ENCODE data around the gene C9orf152. TPM values are rescaled to one million over a fixed set of nuclear protein-coding genes. Genes with fewer than 3 reads are reported as not detected.
A peak's percentile ranks its signal among the peaks of the same experiment; 100 is the strongest.
"Not testable (repeated sequence)": the region's sequence is repeated elsewhere in the genome, so short reads cannot be mapped to it uniquely, and the experiment has no call there.

The C9orf152 gene
- polyA plus RNA-seq, 1 experiment: not detected

DNA sequence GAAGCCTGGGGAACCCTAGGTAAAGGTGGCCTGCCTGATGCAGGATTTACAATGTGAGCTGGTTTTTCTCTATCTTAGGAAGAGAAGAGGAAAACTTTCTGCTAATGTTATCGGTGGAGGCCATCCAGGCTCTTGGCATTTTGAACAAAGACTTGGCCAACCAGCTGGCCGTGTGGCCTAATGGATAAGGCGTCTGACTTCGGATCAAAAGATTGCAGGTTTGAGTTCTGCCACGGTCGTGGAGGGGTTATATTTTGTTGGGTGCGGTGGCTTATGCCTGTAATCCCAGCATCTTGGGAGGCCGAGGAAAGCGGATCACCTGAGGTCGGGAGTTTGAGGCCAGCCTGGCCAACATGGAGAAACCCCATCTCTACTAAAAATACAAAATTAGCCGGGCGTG lies 9.6 kb downstream of the C9orf152 start:
- H3K4me3 ChIP-seq (ENCODE audit: low read depth, low read length): no peak overlapping the region
- H3K27ac ChIP-seq (ENCODE audit: low read depth, low read length): no peak overlapping the region
- ChIA-PET CTCF (interaction anchor here (0.6 to 1.7 kb wide), 4 partner anchors 15 to 1144 kb away, joined by 4 to 9 read pairs (median 7); no protein-coding TSS in a partner anchor), POLR2A (no interaction called here)
- TF ChIP-seq, protein P1, sequence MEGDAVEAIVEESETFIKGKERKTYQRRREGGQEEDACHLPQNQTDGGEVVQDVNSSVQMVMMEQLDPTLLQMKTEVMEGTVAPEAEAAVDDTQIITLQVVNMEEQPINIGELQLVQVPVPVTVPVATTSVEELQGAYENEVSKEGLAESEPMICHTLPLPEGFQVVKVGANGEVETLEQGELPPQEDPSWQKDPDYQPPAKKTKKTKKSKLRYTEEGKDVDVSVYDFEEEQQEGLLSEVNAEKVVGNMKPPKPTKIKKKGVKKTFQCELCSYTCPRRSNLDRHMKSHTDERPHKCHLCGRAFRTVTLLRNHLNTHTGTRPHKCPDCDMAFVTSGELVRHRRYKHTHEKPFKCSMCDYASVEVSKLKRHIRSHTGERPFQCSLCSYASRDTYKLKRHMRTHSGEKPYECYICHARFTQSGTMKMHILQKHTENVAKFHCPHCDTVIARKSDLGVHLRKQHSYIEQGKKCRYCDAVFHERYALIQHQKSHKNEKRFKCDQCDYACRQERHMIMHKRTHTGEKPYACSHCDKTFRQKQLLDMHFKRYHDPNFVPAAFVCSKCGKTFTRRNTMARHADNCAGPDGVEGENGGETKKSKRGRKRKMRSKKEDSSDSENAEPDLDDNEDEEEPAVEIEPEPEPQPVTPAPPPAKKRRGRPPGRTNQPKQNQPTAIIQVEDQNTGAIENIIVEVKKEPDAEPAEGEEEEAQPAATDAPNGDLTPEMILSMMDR (IDR thresholded peaks at IDR 0.05; ENCODE audit: low read depth, low read length): no peak
- H3K27me3 ChIP-seq (ENCODE audit: control insufficient read depth, insufficient read depth, low read length): peaks cover 4% of the 10 kb centered on the region
- no peaks in the 10 kb centered on the region for H3K9me3 ChIP-seq (ENCODE audit: control insufficient read depth, insufficient read depth, low read length)
- DNase-seq (ENCODE audit: low read depth, low spot score): no peak

DNA sequence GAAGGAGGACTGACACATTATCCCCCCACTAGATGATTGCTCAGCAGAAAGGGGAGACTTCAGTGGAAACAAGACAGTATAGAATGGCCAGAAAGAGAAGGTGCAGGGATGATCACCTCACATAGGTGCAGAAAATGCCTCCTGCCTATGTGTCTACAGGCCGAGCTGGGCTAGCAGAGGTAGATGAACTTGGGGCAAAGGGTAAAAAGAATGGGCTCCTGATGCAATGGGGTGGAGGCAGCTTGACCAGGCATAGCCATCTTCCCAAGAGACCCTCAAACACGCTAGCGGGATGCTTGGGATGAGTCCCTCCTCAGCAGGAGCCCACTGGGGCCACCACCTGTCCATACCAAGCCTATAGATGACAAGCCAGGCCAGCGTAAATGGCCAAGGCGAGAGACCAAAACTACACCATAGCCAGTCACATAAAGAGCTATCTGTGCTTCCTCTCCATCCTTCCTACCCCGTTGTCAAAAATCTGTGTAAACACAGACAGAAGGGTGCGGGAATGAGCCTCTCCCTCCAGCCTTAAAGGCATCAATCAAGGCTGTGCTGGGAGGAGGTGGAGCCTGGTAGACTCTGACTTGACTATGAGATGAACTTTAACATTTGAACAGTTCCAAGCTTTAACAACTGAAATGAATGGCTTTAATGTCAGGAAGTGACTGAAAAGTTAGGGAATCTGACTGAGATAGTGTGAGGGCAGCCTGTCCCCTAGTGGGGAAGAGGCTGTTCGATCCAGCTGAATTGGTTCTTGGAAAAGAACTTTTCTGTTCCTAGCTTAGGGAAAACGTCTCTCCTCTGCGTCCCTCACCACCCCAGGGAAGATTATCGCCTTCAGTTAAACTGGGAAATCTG lies 10.4 kb downstream of the C9orf152 start:
- peak overlapping the region; percentile 31 for H3K27ac ChIP-seq (ENCODE audit: low read depth, low read length)
- H3K27me3 ChIP-seq (ENCODE audit: control insufficient read depth, insufficient read depth, low read length): peaks cover 4% of the 10 kb centered on the region
- POLR2A ChIA-PET: no interaction called here
- CTCF ChIA-PET: interaction anchor here (0.6 to 1.7 kb wide), 6 partner anchors 14 to 1145 kb away, joined by 3 to 9 read pairs (median 6); no protein-coding TSS in a partner anchor
- DNase-seq (ENCODE audit: low read depth, low spot score): no peak
- TF ChIP-seq, protein P1 (IDR thresholded peaks at IDR 0.05; ENCODE audit: low read depth, low read length): peak; percentile 43
- no peak overlapping the region for H3K4me3 ChIP-seq (ENCODE audit: low read depth, low read length)
- no peaks in the 10 kb centered on the region for H3K9me3 ChIP-seq (ENCODE audit: control insufficient read depth, insufficient read depth, low read length)

DNA sequence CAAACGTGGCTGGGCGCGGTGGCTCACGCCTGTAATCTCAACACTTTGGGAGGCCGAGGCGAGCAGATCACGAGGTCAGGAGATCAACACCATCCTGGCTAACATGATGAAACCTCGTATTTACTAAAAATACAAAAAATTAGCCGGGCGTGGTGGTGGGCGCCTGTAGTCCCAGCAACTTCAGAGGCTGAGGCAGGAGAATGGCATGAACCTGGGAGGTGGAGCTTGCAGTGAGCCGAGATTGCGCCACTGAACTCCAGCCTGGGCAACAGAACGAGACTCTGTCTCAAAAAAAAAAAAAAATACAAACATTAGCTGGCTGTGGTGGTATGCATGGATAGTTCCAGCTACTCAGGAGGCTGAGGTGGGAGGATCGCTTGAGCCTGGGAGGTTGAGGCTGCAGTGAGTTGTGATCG lies 11.9 kb downstream of the C9orf152 start:
- not testable (repeated sequence) for H3K4me3 ChIP-seq (ENCODE audit: low read depth, low read length); DNase-seq (ENCODE audit: low read depth, low spot score); H3K9me3 ChIP-seq (ENCODE audit: control insufficient read depth, insufficient read depth, low read length); H3K27ac ChIP-seq (ENCODE audit: low read depth, low read length); H3K27me3 ChIP-seq (ENCODE audit: control insufficient read depth, insufficient read depth, low read length)
- CTCF ChIA-PET: interaction anchor here (1.0 kb wide), 1 partner anchor 11 kb away, joined by 3 read pairs; no protein-coding TSS in a partner anchor
- POLR2A ChIA-PET: interaction anchor here (0.7 kb wide), 1 partner anchor 13 kb away, joined by 5 read pairs; no protein-coding TSS in a partner anchor

DNA sequence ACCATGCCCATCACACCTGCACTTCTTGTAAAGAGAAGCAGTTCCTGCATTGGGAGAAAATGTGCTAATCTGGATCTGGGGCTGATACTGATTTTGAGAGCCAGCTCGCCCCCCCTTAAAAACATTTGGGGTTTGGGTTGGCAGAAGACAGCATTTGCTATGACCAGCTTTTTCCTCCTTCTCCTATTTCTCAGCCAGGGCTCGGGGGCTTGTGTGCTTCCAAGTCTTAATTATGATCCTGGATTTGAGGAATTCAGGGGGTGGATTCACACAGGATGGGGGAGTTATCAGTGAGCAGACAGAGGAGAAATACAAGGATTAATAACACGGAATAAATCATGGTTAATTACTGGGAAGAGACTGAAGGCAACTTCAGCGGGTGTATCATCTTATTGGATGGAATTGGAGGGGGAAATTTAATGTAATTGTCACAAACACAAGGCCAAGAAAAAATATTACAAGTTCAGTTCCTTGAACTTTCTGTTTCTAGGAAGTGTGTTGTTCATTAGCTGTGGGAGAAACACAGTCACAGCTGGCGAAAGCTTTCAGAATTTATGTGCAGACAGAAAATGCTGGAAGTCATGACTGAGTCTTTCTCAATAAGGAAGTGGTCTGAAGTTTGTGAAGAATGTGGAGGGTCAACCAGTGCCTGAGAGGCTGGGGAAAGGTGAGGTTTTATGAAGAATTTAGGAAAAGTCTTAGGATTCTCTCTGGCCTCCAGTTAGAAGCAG lies 15.3 kb downstream of the C9orf152 start:
- TF ChIP-seq, protein P1 (IDR thresholded peaks at IDR 0.05; ENCODE audit: low read depth, low read length): no peak
- CTCF ChIA-PET: interaction anchor here (0.6 to 3.2 kb wide), 3 partner anchors 9 to 28 kb away, joined by 3 to 11 read pairs (median 3); no protein-coding TSS in a partner anchor
- POLR2A ChIA-PET: interaction anchor here (0.7 kb wide), 1 partner anchor 1391 kb away, joined by 3 read pairs; no protein-coding TSS in a partner anchor
- no peaks in the 10 kb centered on the region for H3K9me3 ChIP-seq (ENCODE audit: control insufficient read depth, insufficient read depth, low read length)
- H3K27me3 ChIP-seq (ENCODE audit: control insufficient read depth, insufficient read depth, low read length): no peaks in the 10 kb centered on the region
- no peak overlapping the region for H3K4me3 ChIP-seq (ENCODE audit: low read depth, low read length)
- peak; percentile 30 for DNase-seq (ENCODE audit: low read depth, low spot score)
- peak overlapping the region; percentile 53 for H3K27ac ChIP-seq (ENCODE audit: low read depth, low read length)

DNA sequence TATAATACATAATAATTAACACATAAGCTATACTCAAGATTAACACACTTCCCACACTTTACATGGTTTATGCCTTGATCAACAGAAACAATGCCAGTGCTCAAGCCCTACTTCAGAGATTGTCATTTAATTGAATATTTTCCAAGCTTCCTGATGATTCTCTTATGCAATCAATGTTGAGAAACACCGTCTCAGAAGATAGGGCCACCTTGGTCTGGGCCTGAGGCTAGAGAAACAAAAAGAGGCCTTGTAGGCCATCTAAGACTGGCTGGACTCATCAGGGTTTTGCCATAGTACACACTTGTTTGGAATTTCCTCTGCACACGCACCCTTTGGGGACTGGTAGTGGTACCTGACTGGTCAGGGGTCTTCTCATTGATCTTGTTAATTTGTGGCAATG lies 16.3 kb downstream of the C9orf152 start:
- TF ChIP-seq, protein P1 (IDR thresholded peaks at IDR 0.05; ENCODE audit: low read depth, low read length): no peak
- Histone ChIP-seq H3K9me3 (ENCODE audit: control insufficient read depth, insufficient read depth, low read length) (no peaks in the 10 kb centered on the region), H3K27ac (ENCODE audit: low read depth, low read length) (no peak overlapping the region), H3K27me3 (ENCODE audit: control insufficient read depth, insufficient read depth, low read length) (no peaks in the 10 kb centered on the region), H3K4me3 (ENCODE audit: low read depth, low read length) (no peak overlapping the region)
- DNase-seq (ENCODE audit: low read depth, low spot score): no peak
- POLR2A ChIA-PET: no interaction called here
- CTCF ChIA-PET: interaction anchor here (0.9 to 3.2 kb wide), 2 partner anchors 8 to 26 kb away, joined by 3 to 11 read pairs; no protein-coding TSS in a partner anchor
